Activated CD8-positive, alpha-beta T cell treated with anti-CD3 and anti-CD28 coated beads, Interleukin-2, amount 10 ng/mL, durations not matched to agents 7 days and 5 days (primary cell): ENCODE results near the gene RNF186. TPM values are rescaled to one million over a fixed set of nuclear protein-coding genes. Genes with fewer than 3 reads are reported as not detected.

Source experiments
- ATAC-seq: fragments of 150-1000 bp; cut with Tn5 transposase; one replicate; pipeline ENCODE4 v1.10.0; 2021; ENCODE audit warnings: moderate library complexity
- CTCF ChIA-PET: fragments of 350-600 bp; sonication (Branson Sonifier 250); formaldehyde crosslinking; loops from one replicate; lab custom pipeline; 2021; ENCODE audit warnings: antibody characterized with exemption; lab: Charles Lee
- POLR2A ChIA-PET: fragments of 350-600 bp; sonication (Branson Sonifier 250); formaldehyde crosslinking; loops from one replicate; lab custom pipeline; 2021; ENCODE audit warnings: antibody characterized with exemption; lab: Charles Lee
- DNase-seq: peaks from one replicate; pipeline ENCODE4 v3.0.0-alpha.2; 2020
- H3K27ac Mint-ChIP-seq: one replicate; pipeline ENCODE4 v1.8.0; 2021; ENCODE audit warnings: mild to moderate bottlenecking, mixed read lengths
- H3K27me3 Mint-ChIP-seq: one replicate; pipeline ENCODE4 v1.8.0; 2021; ENCODE audit warnings: low read depth, mixed read lengths
- H3K36me3 Mint-ChIP-seq: one replicate; pipeline ENCODE4 v1.8.0; 2021; ENCODE audit warnings: low read depth, mixed read lengths
- H3K4me1 Mint-ChIP-seq: one replicate; pipeline ENCODE4 v1.8.0; 2021; ENCODE audit warnings: low read depth, mixed read lengths
- H3K4me3 Mint-ChIP-seq: one replicate; pipeline ENCODE4 v1.8.0; 2021; ENCODE audit warnings: mild to moderate bottlenecking, mixed read lengths
- H3K9me3 Mint-ChIP-seq: one replicate; pipeline ENCODE4 v1.8.0; 2022; ENCODE audit warnings: mixed read lengths; ENCODE audit not compliant: insufficient read depth
- total RNA-seq, 2 experiments: library from RNA; stranded (reverse); gene quantifications; one replicate each; pipeline ENCODE4 v1.2.3, GENCODE V29; 2021

The RNF186 gene
- total RNA-seq, 2 experiments from 2014 or later = not detected

DNA sequence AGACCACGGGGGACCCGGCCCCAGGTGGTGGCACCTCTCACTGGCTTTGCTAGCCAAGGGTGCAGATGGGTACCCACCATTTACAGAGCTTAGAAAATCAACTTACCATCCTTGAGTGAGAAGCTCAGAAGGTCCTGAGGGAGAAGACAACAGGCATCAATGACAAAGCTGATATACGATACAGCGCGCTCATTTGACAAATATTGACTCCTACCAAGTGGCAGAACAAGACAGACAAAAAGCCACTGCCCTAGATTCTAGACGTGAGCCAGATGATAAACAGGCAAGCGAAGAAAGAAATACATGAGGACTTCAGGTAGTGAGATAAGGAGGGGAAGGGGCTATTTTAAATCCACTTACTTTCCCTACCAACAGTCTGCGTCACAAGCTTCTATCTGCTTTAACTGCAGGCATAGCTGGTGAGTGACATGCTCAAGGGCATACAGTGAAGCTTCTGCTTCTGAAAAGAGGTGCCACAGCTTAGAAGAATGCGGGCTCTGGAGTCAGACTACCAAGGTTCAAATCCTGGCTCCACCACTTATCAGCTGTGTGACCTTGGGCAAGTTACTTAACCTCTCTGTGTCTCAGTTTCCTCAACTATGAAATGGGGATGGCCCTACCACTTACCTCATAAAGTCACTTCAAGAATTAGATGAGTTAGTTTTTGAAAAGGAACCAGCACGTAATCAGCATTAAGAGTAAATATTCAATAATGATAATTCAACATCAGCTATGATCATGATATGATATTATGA lies 44.5 kb downstream of the RNF186 start:
- POLR2A ChIA-PET = no interaction called here
- no peaks in the 10 kb centered on the region for H3K9me3 Mint-ChIP-seq

DNA sequence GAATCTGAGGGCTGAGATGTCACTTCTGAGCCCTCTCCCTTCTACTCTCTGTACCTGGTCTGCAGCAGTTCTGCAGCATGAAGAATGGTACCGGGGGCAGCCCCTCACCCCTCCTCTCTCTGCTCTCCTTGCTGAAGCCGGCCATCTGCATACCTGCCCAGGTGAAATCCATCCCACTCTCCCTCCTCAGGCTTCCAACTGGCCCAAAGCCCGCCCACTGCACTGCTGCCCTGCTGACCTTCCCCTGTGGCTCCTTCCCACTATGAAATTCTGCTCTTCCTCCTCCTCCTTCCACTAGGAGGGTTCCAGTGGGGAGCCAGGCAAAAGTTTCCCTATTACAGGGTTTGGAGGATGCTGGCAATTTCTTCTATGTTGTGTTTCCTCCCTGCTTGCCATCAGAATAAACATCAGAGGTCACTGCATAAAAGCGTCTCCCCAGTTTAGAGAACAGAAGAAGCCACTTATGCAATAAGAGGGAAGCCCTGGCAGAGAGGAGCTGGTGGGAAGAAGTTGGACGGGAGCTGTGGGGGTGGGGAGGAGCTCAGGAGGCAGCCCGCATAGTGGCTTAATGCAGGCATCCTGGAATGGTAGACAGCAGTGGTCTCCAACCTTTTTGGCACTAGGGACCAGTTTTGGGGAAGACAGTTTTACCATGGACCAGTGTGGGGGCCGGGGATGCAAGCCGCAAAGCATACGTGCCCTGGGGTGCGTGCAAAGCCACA lies 45.7 kb downstream of the RNF186 start:
- Mint-ChIP-seq H3K4me1 (no peaks in the 10 kb centered on the region), H3K36me3 (no peaks in the 10 kb centered on the region), H3K27me3 (no peaks in the 10 kb centered on the region), H3K4me3 (no peak overlapping the region), H3K9me3 (no peaks in the 10 kb centered on the region), H3K27ac (no peak overlapping the region)
- POLR2A ChIA-PET = no interaction called here
- CTCF ChIA-PET = interaction anchor here (2.1 kb wide), 1 partner anchor 8 kb away, joined by 11 read pairs; no protein-coding TSS in a partner anchor
- ATAC-seq (no peak), DNase-seq (no peak)

More for the DNA sequence above, 44.5 kb downstream of the RNF186 start:
- no peak for ATAC-seq
- Mint-ChIP-seq H3K36me3 (no peaks in the 10 kb centered on the region), H3K4me3 (no peak overlapping the region), H3K27ac (no peak overlapping the region), H3K27me3 (no peaks in the 10 kb centered on the region), H3K4me1 (no peaks in the 10 kb centered on the region)
- no peak for DNase-seq
- CTCF ChIA-PET = interaction anchor here (2.1 kb wide), 1 partner anchor 9 kb away, joined by 11 read pairs; no protein-coding TSS in a partner anchor

DNA sequence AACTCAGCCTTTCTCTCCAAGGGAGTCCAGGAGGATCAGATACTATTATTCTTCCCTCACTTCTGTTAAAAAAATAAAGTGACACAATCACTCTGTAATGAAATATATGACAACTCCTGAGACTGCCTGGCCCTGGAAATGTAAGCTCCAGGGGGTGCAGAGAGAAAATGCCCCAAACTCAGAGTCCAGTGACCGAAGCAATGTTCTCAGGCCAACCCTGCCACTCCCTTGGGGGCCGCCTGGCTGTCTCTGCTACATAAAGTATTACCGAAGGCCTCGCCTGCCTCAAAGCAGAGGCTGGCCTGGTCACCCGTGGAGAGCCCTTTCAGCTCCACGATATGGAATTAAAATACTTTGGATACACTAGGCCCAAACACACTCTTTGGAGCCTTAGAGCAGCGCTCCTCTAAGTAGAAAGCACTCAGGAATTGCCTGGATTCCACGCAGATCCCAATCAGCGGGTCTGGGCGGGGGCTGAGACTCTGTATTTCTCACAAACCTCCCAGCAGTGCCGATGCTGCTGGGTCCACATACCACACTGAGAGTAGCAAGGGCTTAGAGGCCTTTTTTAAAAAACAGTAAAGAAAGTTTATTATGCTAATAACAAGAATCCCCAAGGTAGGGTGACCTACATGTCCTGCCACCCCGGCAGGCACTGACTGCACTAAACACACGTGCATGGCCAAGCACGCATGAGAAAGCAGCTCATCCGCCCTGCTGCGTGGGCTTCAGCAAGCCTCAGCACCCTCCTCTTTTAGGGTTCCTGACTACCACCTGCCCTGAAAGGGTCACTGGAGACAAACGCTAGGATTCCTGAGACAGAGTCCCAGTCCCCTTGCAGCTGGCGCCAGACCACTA lies 46.5 kb downstream of the RNF186 start:
- no peak for DNase-seq
- Mint-ChIP-seq H3K36me3 (no peaks in the 10 kb centered on the region), H3K4me3 (no peak overlapping the region), H3K27me3 (no peaks in the 10 kb centered on the region), H3K4me1 (no peaks in the 10 kb centered on the region), H3K27ac (no peak overlapping the region), H3K9me3 (no peaks in the 10 kb centered on the region)
- no peak for ATAC-seq
- ChIA-PET CTCF (no interaction called here), POLR2A (no interaction called here)

DNA sequence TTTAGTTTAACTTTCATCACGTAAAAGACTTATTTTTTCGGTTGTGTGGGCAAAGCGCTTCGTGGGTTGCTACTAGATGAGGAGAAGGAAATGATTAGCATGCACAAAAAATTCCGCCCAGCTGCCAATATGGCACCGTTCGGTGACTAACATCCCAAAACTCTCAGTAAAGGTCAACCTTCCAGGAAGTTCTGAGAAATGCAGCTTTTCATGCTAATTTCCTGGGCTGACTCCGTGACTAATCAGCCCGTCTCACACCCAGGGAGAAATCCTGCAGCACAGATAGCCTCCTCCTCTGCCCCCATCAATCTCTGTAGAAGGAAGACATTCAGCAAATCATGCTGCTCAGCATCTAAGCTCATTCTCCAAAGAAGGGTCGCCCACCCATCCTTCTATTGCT lies 49.5 kb downstream of the RNF186 start:
- H3K27me3 Mint-ChIP-seq = no peaks in the 10 kb centered on the region
- no peak overlapping the region for H3K27ac Mint-ChIP-seq
- DNase-seq (no peak), ATAC-seq (no peak)
- ChIA-PET POLR2A (interaction anchor here (0.6 kb wide), 1 partner anchor 58 kb away, joined by 3 read pairs; no protein-coding TSS in a partner anchor), CTCF (no interaction called here)
- H3K36me3 Mint-ChIP-seq = no peaks in the 10 kb centered on the region
- no peaks in the 10 kb centered on the region for H3K4me1 Mint-ChIP-seq
- no peak overlapping the region for H3K4me3 Mint-ChIP-seq
- no peaks in the 10 kb centered on the region for H3K9me3 Mint-ChIP-seq

DNA sequence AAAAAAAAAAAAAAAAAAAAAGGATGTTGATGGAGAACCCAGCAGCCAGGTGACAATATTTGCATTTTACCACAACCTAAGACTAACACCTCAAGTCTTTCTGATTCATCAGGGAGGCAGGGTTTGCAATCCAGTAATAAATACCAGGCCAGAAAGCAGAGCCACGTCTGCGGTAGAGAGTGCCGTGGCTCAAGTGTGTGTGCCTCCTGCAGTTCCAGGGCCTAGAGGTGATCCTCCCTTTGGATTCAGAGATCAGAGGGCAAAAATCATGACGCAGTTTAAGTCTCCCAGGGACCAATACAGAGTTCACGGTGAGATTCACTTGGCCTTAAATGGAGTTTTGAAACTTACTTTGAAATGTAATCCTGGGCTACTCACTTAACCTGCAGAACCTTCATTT lies 50.2 kb downstream of the RNF186 start:
- Mint-ChIP-seq H3K27me3 (no peaks in the 10 kb centered on the region), H3K9me3 (no peaks in the 10 kb centered on the region), H3K27ac (no peak overlapping the region), H3K4me1 (no peaks in the 10 kb centered on the region), H3K4me3 (no peak overlapping the region), H3K36me3 (no peaks in the 10 kb centered on the region)
- ChIA-PET POLR2A (no interaction called here), CTCF (no interaction called here)
- DNase-seq (no peak), ATAC-seq (no peak)

Other genes with a start within 250 kb of the RNF186 start
- gene NBL1, start 171.0 kb downstream of the RNF186 start, total RNA-seq = 10 to 100 TPM; 40.1 TPM
- gene HTR6, start 150.4 kb downstream of the RNF186 start, total RNA-seq = not detected
- gene TMCO4, start 15.4 kb downstream of the RNF186 start, total RNA-seq = 10 to 100 TPM; 13.1 to 14.4 TPM
- 10 to 100 TPM in 1 of 2 experiments, 1 to 10 TPM in 1; 9.7 to 10.4 TPM for gene OTUD3, start 67.1 kb upstream of the RNF186 start, total RNA-seq
- gene PLA2G2E, start 108.3 kb upstream of the RNF186 start, total RNA-seq = not detected
- not detected for gene PLA2G2A, start 164.3 kb upstream of the RNF186 start, total RNA-seq